ENCODE measurements around the gene ASAP3.
A peak's percentile ranks its signal among the peaks of the same experiment; 100 is the strongest.
"Not testable (repeated sequence)": the region's sequence is repeated elsewhere in the genome, so short reads cannot be mapped to it uniquely, and the experiment has no call there.

The ASAP3 gene

DNA sequence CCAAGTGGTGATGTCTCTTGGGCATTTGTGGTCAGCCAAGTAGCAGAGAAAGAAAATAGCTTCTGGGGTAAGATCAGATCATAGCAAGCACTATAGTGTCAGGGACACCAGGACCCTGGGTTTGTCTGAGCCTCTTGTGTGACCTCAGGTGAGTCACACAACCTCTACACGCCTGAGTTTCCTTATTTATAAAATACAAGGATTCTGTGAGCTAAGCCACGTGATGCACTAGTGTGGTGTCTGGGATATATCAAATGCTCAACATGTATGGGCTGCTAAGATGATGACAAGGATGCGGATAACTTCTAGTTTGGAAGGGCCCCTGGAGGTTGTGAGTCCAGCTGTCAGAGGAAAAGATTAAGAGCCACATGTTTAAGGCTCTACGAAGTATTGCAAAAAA, 89.8 kb downstream of the ASAP3 start:
- peak; percentile 74 for DNase-seq

DNA sequence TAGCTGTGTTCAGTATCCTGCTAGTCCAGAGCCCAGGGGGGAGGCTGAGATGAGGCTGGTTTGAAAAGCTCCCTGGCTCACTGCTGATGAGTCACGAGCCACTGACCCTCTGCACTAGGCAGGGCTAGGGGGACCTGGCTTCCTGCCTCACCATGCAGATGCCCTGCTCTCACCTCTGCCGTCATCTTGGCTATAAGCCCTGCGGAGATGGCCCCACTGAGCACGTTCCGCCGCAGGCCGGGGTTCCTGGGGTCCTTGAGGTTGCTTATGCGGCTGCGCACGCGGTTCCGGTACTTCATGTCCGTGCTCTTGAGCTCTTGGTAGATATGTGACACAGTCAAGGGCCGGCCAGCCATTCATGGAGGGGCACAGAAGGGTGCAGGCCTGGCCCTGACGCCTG, 90.3 kb downstream of the ASAP3 start:
- DNase-seq = peak; percentile 51

DNA sequence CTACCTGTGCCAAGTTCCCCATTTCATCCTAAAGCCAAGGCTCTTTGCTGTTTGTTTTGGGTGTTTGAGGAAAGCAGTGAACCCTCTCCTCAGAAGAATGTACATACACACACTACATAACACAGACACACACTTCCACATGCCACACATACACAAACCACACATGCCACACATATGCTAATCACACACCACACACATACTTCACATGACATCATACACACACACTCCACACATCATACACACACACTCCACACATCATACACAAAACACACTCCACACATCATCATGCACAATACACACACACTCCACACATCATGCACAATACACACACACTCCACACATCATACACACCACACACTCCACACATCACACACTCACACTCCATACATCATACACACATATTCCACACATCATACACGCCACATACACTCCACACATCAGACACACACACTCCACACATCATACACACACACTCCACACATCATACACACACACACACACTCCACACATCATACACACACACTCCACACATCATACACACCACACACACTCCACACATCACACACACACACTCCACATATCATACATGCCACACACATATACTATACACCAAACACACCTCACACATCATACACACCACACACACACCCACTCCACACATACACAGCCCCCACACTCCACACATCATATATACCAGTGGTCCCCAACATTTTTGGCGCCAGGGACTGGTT, 91.7 kb downstream of the ASAP3 start:
- no peak for DNase-seq

DNA sequence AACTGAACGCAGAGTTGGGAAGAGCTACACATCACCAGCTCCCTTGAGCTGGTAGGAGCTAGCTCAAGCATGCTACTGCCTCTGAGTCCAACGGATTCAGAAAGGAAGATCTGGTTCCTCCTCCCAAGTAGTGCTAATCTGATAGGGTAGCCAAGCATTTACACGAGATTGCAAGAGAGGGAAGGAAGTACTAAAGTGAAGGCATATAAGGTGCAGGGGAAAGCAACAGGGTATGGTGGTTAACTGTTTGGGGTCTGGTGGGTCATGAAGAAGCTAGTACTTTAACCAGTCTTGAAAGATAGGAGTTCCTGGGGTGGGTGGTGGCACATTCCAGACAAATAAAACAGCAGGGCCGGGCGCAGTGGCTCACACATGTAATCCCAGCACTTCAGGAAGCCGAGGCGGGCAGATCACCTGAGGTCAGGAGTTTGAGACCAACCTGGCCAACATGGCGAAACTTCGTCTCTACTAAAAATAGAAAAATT, 94.1 kb downstream of the ASAP3 start:
- DNase-seq = no peak

DNA sequence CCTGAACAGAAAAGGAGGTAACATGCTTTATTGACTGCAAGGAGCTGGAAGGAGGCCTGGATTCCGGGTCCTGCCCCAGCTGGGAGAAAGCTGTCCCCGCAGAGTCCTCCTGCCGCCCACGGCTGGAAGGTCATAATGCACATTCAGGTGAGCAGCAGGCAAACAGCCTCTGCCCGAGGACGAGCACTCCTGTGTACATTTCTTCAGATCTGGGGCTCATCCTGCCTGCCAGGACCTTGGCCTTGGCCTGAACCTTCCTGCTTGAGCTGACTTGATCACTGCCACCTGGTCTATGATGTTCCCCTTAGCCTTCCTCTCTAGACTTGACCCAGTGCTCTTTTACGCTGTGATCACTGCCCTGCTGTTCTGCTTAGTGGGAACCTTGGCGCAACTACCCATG, 96.5 kb downstream of the ASAP3 start:
- no peak for DNase-seq

DNA sequence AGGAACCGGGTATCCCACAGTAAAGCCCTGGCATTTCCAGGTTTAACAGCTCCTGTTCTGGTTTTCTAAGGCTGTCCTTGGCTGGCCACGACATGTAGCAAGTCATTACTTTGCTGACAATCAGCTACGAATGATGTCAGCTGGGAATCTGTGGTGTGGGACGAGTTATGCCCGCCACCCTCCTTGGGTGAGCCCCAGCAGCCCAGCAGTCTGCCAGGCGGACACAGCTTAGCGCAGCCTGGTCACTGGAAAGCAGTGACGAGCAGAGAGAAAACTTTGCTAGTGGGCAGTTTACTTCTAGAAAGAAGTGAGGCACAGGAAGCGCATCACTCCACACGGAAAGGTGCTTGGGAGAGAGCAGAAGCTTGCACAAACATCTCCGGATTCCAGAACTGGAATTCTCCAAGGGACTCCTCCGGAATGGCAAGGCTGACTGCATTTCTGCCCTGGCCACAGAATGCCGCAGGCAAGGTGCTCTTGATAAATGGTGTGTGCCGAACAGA, 98.8 kb downstream of the ASAP3 start:
- DNase-seq = no peak

DNA sequence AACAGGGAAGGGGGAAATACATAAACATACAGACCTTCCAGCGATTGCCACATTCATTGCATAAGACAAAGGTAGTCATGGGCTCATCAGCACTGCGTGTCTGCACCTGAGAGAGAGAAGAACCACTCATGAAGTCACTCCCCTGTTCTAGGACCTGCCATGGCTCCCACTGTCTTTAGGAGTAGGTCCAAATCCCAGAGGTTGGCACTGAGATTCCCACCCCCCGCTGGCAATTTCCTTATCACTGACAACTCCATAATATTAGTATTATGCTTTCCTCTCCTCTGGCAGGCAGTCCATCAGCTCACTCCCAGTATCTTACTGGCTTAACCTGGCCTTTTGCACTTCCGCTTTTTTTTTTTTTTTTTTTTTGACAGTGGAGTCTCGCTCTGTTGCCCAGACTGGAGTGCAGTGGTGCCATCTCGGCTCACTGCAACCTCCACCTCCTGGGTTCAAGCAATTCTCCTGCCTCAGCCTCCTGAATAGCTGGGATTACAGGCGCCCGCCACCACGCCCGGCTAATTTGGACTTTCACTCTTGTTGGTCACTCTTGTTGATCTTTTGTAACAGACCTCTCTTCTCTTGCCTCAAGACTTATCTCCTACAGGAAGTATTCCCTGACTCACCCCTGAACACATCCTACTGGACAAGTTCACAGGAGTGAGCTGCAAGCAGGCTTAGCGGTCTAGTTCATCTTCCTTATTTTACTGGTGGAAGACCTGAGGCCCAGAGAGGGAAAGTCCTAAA, 99.5 kb downstream of the ASAP3 start:
- no peak for DNase-seq

DNA sequence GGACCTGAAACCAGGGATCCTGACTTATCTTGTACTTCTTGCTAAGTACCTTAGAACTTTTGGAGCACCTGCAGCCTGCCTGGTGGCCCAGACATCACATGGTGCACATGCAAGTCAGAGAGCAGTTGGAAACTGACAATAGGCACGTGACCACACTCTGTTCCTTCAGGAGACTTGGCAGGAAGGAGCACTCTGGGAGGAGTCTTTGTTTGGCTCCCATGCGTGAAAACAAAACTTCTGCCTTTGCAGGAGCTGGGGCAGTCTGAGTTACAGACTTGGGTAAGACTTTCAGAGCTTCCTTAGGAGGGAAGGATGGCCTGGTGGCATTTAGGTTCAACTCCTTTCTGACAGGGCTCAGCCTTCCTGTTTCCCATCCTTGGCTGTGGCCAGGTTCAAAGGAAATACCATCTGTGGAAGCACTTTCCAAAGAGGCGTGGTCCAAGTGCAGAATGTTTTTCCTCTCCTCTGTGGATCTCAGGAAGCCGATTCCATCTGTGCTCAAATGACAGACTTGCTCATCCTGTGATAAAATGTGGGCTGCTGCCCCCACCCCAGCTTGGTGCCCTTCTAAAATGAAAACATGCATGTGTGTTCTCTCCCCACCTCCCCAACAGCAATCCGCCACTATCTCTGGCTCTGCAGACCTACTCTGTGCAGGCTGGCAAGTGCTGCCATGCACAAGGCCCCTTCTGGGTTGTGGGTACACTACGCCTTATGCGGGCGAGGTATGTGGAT, 100.2 kb downstream of the ASAP3 start:
- DNase-seq = no peak

DNA sequence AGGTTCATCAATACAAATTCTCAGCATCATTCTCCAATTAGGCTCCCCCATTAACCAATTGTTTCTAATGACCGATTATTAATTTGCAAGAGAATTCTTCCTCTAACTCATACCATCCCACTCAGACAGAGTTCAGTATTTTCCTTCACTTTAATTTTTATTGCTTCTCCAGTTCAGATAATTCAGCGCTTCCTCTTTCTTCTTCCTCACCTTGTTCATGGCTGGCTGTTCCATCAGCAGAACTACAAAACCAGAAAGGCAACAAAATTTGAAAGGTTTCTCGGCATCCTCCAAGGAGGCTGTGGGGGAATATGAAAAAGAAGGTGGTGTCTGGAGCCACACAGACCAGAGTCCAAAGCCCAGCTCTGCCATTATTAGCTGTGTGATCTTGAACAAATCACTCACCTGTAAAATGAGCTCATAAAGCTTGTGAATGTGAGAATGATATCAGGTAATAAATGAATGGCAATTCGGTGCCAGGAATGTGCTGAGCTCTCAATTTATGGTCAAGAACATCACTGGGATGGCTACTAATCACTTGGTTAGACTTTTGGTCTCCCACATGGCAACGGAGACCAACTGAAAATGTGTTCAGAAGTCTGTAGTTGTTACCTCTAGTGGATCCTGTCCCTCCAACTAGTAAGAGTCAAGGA, 102.6 kb downstream of the ASAP3 start:
- no peak for DNase-seq

DNA sequence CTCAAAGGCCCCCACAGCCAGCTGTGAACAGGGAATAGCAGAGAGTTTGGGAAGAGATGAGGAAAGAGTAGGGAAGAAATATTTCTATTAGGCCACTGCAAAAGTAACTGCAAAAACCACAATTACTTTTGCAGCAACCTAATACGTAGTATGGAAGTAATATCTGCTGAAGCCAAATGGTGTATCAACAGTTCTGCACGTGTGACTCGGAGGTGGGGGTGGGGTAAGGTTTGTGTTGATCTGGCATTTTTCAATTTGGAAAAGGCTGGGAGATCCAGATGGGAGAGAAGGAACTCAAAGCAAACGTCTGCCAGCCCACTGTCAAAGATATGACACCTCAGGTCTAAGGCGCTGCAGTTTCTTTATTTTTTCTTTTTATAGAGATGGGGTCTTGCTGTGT, 103.3 kb downstream of the ASAP3 start:
- DNase-seq = no peak

DNA sequence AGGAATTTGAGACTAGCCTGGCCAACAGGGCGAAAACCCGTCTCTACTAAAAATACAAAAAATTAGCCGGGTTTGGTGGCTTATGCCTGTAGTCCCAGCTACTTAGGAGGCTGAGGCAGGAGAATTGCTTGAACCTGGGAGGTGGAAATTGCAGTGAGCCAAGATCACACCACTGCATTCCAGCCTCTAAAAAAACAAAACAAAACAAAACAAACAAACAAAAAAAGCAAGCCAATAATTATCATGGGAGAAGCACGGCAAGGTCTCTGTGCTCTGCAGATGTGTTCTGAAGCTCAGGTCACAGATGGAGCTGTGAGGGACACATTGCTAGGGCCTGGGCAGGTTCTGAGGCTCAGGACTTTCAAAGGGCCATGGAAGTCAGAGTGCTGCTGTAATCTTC, 103.7 kb downstream of the ASAP3 start:
- DNase-seq = not testable (repeated sequence)
